Measurements from ENCODE around the gene FAM83C.

The FAM83C gene

DNA sequence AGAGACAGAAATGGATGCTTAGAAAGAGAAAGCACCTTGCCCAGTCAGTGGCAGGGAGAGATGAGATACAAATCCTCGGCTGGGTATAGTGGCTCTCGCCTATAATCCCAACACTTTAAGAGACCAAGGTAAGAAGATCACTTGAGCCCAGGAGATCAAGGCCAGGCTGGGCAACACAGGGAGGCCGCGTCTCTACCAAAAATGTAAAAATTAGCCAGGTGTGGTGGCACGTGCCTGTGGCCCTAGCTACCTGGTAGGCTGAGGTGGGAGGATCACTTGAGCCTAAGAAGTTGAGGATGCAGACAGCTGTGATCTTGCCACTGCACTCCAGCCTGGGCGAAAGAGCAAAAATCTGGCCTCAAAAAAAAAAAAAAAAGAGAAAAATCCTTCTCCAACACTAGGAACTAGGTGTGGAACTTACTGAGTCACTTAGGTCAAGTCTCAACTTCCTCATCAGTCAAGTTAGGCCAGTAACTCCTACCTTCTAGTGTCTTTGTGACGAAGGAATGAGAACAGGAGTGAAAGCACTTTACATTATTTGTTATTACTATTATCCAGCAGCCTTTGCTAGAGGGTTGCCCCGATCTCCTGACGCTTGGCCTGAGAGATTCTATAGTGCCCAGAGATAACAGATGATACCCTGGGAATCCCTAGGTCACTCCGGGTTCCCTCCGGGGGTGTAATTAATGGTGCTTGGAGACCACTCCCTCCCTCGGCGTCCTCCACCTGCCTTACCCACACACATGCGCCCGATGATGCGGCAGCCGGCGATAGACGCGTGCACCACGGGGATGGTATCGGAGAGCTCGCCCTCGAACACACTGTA is 8.6 kb downstream of the FAM83C start:
- Mint-ChIP-seq H3K27ac (ENCODE audit: low read depth) (peak overlapping the region; percentile 87), H3K27me3 (no peaks in the 10 kb centered on the region), H3K36me3 (ENCODE audit: insufficient read depth) (peaks cover 17% of the 10 kb centered on the region), H3K9me3 (no peaks in the 10 kb centered on the region), H3K4me3 (peak overlapping the region; percentile 83), H3K4me1 (peaks cover 26% of the 10 kb centered on the region)
- ATAC-seq (replicated peaks; ENCODE audit: extremely low read depth, poor library complexity, severe bottlenecking), result peak; percentile 6
- DNase-seq (ENCODE audit: low spot score in 2 of 2), result no peak

- H3K9me3 Mint-ChIP-seq, result no peaks in the 10 kb centered on the region
Observed at GRCh38 chr20:35281506-35282101, 10.6 kb downstream of the FAM83C start.

GRCh38 chr20:35280523-35280922 is 11.7 kb downstream of the FAM83C start:
- Mint-ChIP-seq H3K9me3 (no peaks in the 10 kb centered on the region), H3K27ac (ENCODE audit: low read depth) (peak overlapping the region; percentile 98), H3K27me3 (no peaks in the 10 kb centered on the region), H3K4me3 (no peak overlapping the region), H3K36me3 (ENCODE audit: insufficient read depth) (peaks cover 28% of the 10 kb centered on the region), H3K4me1 (peaks cover 50% of the 10 kb centered on the region)
- no peak for DNase-seq (ENCODE audit: low spot score in 2 of 2)
- ATAC-seq (replicated peaks; ENCODE audit: extremely low read depth, poor library complexity, severe bottlenecking), result no peak

More at GRCh38 chr20:35281506-35282101, 10.6 kb downstream of the FAM83C start:
- ATAC-seq (replicated peaks; ENCODE audit: extremely low read depth, poor library complexity, severe bottlenecking), result no peak
- Mint-ChIP-seq H3K27ac (ENCODE audit: low read depth) (no peak overlapping the region), H3K36me3 (ENCODE audit: insufficient read depth) (peaks cover 25% of the 10 kb centered on the region), H3K27me3 (no peaks in the 10 kb centered on the region), H3K4me3 (no peak overlapping the region), H3K4me1 (peaks cover 40% of the 10 kb centered on the region)
- no peak for DNase-seq (ENCODE audit: low spot score in 2 of 2)

DNA sequence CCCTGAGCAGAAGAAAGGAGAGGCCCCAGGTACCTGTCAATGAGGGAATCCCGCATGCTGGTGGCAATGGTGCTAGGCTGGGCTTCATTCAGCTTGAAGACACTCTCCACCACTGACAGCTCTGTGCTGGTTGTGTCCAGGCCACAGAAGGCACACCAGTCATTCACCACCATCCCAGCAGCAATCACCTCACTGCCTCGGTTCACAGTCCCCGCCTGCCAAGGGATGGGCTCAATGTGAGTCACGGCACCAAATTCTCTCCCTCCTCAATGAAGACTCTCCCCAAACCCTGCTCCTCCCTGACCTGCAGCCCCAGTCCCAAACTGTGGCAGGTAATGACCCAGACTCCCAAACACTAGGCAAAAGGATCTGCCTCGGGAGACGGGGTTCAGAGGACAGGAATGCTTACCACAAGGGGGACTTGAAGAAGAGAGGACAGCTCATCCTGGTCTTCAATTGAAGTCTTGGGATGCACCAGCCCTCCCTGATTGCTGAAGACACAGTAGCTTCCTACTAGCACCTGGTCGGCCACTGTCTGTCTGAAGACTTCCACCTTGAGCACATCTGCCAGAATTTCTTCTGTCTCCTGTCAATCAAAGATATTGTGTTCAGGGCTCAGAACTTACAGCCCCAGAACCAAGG is 12.6 kb downstream of the FAM83C start:
- no peaks in the 10 kb centered on the region for H3K9me3 Mint-ChIP-seq
- H3K36me3 Mint-ChIP-seq (ENCODE audit: insufficient read depth), result peaks cover 26% of the 10 kb centered on the region
- H3K4me1 Mint-ChIP-seq, result peaks cover 48% of the 10 kb centered on the region
- no peaks in the 10 kb centered on the region for H3K27me3 Mint-ChIP-seq
- H3K27ac Mint-ChIP-seq (ENCODE audit: low read depth), result peak overlapping the region; percentile 98
- DNase-seq (ENCODE audit: low spot score in 2 of 2), result no peak
- no peak for ATAC-seq (replicated peaks; ENCODE audit: extremely low read depth, poor library complexity, severe bottlenecking)
- H3K4me3 Mint-ChIP-seq, result no peak overlapping the region

DNA sequence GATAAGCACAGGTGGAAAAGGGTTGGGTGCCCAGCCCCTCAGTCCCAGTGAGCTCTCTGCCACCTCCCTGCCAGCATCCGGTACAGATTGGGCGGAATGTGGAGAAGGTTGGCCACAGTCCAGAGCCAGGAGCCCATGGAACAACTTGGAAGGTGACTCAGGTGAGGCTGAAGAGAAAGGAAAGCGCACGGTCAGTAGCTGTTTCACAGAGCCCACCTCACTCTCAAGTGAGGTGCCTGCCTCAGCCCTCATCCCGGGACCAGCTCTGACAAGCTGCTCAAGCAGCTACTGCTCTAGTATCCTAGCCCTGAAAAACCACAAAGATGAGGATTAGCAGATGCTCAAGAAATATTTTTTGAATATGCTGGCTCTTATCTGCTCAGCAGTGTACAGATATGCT is 13.2 kb downstream of the FAM83C start:
- Mint-ChIP-seq H3K27ac (ENCODE audit: low read depth) (peak overlapping the region; percentile 98), H3K27me3 (no peaks in the 10 kb centered on the region), H3K4me3 (peak overlapping the region; percentile 97), H3K4me1 (peaks cover 43% of the 10 kb centered on the region), H3K9me3 (no peaks in the 10 kb centered on the region), H3K36me3 (ENCODE audit: insufficient read depth) (peaks cover 25% of the 10 kb centered on the region)
- no peak for DNase-seq (ENCODE audit: low spot score in 2 of 2)
- ATAC-seq (replicated peaks; ENCODE audit: extremely low read depth, poor library complexity, severe bottlenecking), result no peak

GRCh38 chr20:35277531-35278395 is 14.5 kb downstream of the FAM83C start, which contains the start of gene MMP24OS:
Gene MMP24OS (minus strand): TSS chr20:35278122. CDS start chr20:35277929, 193 bp downstream.
- H3K9me3 Mint-ChIP-seq, result no peaks in the 10 kb centered on the region

DNA sequence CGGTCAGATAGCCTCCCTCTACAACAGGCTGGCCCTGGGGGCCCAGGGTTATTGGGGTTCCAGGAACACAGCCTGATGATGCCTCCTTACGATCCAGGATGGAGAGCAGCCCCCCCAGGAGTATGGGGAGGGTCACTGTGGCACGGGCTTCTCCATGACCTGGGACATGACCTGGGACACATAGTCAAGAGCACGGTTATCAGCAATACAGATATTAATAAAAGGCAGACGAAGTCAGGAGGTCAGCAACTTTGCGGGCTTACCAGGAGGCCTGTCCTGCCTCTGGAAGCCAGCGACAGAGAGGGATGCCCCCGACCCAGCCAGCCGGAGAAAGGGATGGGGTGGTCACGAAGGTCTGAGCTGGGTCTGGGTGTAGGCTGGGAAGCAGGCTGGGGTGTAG is 15.1 kb downstream of the FAM83C start:
- Mint-ChIP-seq H3K27ac (ENCODE audit: low read depth) (peak overlapping the region; percentile 98), H3K9me3 (no peaks in the 10 kb centered on the region), H3K36me3 (ENCODE audit: insufficient read depth) (peaks cover 27% of the 10 kb centered on the region), H3K4me1 (peaks cover 36% of the 10 kb centered on the region), H3K27me3 (no peaks in the 10 kb centered on the region), H3K4me3 (peak overlapping the region; percentile 97)
- DNase-seq (ENCODE audit: low spot score in 2 of 2) (no peak), ATAC-seq (replicated peaks; ENCODE audit: extremely low read depth, poor library complexity, severe bottlenecking) (no peak)

More at GRCh38 chr20:35277531-35278395, 14.5 kb downstream of the FAM83C start, which contains the start of gene MMP24OS:
- peak within 1 kb of the TSS; percentile 97 for H3K4me3 Mint-ChIP-seq
- ATAC-seq (replicated peaks; ENCODE audit: extremely low read depth, poor library complexity, severe bottlenecking), result peak; percentile 88
- peaks cover 37% of the 10 kb centered on the region for H3K4me1 Mint-ChIP-seq
- H3K27ac Mint-ChIP-seq (ENCODE audit: low read depth), result peak within 1 kb of the TSS; percentile 98
- peaks cover 27% of the 10 kb centered on the region for H3K36me3 Mint-ChIP-seq (ENCODE audit: insufficient read depth)
- peak; percentile 74 to 80 for DNase-seq (ENCODE audit: low spot score in 2 of 2)
- H3K27me3 Mint-ChIP-seq, result no peaks in the 10 kb centered on the region

- peak overlapping the region; percentile 97 for H3K4me3 Mint-ChIP-seq
- H3K9me3 Mint-ChIP-seq, result no peaks in the 10 kb centered on the region
- peaks cover 25% of the 10 kb centered on the region for H3K36me3 Mint-ChIP-seq (ENCODE audit: insufficient read depth)
- H3K4me1 Mint-ChIP-seq, result peaks cover 34% of the 10 kb centered on the region
- DNase-seq (ENCODE audit: low spot score in 2 of 2) (no peak), ATAC-seq (replicated peaks; ENCODE audit: extremely low read depth, poor library complexity, severe bottlenecking) (no peak)
- no peaks in the 10 kb centered on the region for H3K27me3 Mint-ChIP-seq
- peak overlapping the region; percentile 98 for H3K27ac Mint-ChIP-seq (ENCODE audit: low read depth)
Observed at GRCh38 chr20:35276408-35276807, 15.8 kb downstream of the FAM83C start.

DNA sequence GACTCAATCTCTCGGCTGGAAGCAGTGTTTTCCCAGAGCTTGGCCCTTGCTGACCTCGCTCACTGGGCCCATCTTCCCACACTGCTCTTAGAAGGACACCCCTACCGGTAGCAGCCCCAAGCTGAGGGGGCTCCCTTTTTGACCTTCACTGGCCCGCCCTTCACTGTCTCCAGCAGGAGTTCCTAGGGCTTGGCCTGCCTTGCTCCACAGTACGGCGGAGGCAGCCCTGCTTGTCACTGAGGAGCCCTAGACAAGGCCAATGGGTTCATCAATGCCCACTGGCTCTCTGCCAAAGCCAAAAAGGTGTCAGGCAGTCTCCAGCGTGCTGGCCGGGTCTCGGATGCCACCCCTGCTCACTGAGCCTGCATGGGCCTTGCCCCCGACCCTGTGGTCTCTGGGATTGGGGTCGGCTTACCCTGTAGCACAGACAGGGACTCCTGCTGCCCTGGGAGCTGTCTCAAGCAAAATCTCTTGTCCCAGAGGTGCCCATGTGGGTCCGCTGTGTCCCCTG is 16.4 kb downstream of the FAM83C start:
- Mint-ChIP-seq H3K4me1 (peaks cover 39% of the 10 kb centered on the region), H3K4me3 (peak overlapping the region; percentile 97), H3K9me3 (no peaks in the 10 kb centered on the region), H3K36me3 (ENCODE audit: insufficient read depth) (peaks cover 24% of the 10 kb centered on the region), H3K27ac (ENCODE audit: low read depth) (peak overlapping the region; percentile 53), H3K27me3 (no peaks in the 10 kb centered on the region)
- DNase-seq (ENCODE audit: low spot score in 2 of 2) (no peak), ATAC-seq (replicated peaks; ENCODE audit: extremely low read depth, poor library complexity, severe bottlenecking) (no peak)

DNA sequence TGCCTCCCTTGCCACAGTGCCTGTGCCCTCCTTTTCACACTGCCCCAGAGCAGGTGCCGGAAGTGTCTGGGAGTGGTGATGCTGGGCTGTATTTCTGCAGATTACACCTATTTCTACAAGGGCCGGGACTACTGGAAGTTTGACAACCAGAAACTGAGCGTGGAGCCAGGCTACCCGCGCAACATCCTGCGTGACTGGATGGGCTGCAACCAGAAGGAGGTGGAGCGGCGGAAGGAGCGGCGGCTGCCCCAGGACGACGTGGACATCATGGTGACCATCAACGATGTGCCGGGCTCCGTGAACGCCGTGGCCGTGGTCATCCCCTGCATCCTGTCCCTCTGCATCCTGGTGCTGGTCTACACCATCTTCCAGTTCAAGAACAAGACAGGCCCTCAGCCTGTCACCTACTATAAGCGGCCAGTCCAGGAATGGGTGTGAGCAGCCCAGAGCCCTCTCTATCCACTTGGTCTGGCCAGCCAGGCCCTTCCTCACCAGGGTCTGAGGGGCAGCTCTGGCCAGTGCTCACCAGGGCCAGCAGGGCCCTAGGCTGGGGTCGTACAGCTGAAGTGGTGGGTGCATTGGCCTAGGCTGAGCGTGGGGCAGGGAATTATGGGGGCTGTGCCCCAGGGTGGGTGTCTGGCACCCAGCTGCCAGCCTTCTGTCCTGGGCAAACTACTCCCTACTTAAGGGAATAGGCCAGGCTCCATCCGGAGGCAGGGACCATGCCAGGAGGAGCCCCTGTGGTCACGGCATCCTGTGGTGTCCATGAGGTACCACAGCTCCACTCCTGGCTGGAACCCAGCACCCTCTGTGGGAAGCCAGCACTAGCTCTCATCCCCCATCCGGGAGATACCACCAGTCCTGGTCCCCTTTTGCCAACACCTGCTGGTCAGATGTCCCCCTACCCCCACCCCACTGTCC is 17.8 kb downstream of the FAM83C start:
- no peak overlapping the region for H3K27ac Mint-ChIP-seq (ENCODE audit: low read depth)
- no peak overlapping the region for H3K4me3 Mint-ChIP-seq
- ATAC-seq (replicated peaks; ENCODE audit: extremely low read depth, poor library complexity, severe bottlenecking) (no peak), DNase-seq (ENCODE audit: low spot score in 2 of 2) (no peak)
- H3K9me3 Mint-ChIP-seq, result no peaks in the 10 kb centered on the region
- H3K36me3 Mint-ChIP-seq (ENCODE audit: insufficient read depth), result peaks cover 18% of the 10 kb centered on the region
- peaks cover 43% of the 10 kb centered on the region for H3K4me1 Mint-ChIP-seq
- no peaks in the 10 kb centered on the region for H3K27me3 Mint-ChIP-seq

DNA sequence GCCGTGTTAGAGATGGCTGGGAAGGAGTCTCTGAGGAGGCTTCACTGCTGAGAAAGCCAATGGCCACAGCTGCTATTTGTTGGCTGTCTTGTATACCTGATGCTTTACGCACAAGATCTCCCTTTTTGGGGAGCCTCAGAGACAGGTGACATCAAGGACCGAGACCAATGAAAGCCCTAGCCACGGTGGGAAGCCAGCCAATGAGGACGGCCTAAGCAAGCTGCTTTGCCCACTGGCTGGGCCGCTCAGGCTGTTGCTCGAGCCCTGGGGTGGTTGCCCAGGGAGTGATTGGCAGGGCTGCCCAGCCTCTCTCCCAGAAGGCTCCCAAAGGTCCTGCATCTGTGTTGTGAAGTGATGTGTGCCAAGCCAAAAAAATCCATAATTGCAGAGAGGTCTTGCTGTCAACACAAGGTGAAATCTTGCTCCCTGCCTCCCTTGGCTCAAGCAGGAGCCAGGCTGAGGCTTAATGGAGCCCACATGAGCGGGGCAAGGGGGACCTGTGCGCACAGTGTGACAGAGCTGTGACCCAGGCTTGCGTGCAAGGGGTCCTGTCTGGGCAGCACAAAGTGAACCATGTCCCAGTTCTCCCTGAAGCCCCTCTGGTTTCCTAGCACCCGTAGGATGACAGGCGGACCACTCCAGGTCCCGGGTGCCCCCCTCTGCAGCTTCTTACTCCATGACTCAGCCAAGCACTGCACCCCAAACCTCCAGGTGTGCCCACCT is 18.6 kb downstream of the FAM83C start:
- Mint-ChIP-seq H3K9me3 (no peaks in the 10 kb centered on the region), H3K27me3 (no peaks in the 10 kb centered on the region), H3K36me3 (ENCODE audit: insufficient read depth) (peaks cover 14% of the 10 kb centered on the region), H3K4me1 (peaks cover 45% of the 10 kb centered on the region), H3K4me3 (no peak overlapping the region), H3K27ac (ENCODE audit: low read depth) (peak overlapping the region; percentile 44)
- ATAC-seq (replicated peaks; ENCODE audit: extremely low read depth, poor library complexity, severe bottlenecking) (no peak), DNase-seq (ENCODE audit: low spot score in 2 of 2) (no peak)

Measured in central memory CD8-positive, alpha-beta T cell (primary cell).